Gastrocnemius medialis (tissue), 4 donors: ENCODE measurements around the gene HMGCL.

Experiments used
- CTCF ChIP-seq, 5 experiments: fragments of 450-650 bp in 3 of 5; fragments of 200-600 bp in 2 of 5; sonication (generic) in 2 of 5; IDR thresholded peaks in 4 of 5; conservative IDR thresholded peaks in 1 of 5; 1 replicate in 4 of 5; 2 replicates in 1 of 5; pipeline ENCODE4 v1.5.1; 2016 to 2019; ENCODE audit warnings: antibody characterized with exemption in 5 of 5, mild to moderate bottlenecking in 3 of 5, moderate library complexity in 3 of 5
- POLR2A ChIP-seq, 2 donors: fragments of 450-650 bp; IDR thresholded peaks; one replicate each; pipeline ENCODE4 v1.6.1; 2017; ENCODE audit warnings: antibody characterized with exemption in 2 of 2, mild to moderate bottlenecking in 2 of 2, moderate library complexity in 2 of 2

GRCh38 chr1:23805025-23805424 is 20.2 kb downstream of the HMGCL start:
- TF ChIP-seq CTCF (IDR thresholded peaks at IDR 0.05 in 4 of 5, conservative IDR thresholded peaks at IDR 0.05 in 1 of 5) (no peak), POLR2A (IDR thresholded peaks at IDR 0.05) (no peak)
